ENCODE results near the gene GATM. TPM values are rescaled to one million over a fixed set of nuclear protein-coding genes. Genes with fewer than 3 reads are reported as not detected.

GATM gene
- total RNA-seq, 1 donor from 2014 or later: 7.3 TPM

DNA sequence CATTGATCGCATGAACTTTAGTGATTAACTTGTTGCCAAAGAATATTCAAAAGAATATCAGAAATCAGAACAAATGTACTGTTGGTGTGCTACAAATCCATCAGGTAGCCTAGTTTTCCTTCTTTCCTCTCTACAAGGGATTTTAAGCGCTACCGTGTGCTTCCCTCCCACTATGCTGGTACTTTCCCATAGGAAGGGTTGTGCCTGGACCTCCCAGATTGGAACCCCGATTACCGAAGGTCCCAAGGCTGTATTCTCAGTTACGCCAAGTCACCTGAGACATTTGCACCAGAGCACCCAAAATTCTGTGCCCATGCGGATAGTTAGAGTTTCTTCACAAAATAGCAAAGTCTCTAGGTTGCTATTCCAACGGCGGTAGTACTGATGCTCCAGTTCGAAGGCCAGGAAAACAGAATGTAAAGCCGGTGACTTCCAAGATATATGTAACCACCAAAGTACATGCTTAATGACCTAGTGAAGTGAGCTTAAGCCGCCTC lies 23.4 kb upstream of the GATM start:
- Mint-ChIP-seq H3K4me1 (peaks cover 25% of the 10 kb centered on the region), H3K27ac (peak overlapping the region; percentile 97), H3K36me3 (peaks cover 7% of the 10 kb centered on the region), H3K9me3 (no peaks in the 10 kb centered on the region), H3K27me3 (ENCODE audit: low read depth) (peaks cover 19% of the 10 kb centered on the region), H3K4me3 (peak overlapping the region; percentile 95)
- peak in 1 of 2 experiments; percentile 39 for DNase-seq (ENCODE audit: low spot score in 2 of 2, unreplicated experiment in 2 of 2)
- TF ChIP-seq CTCF (IDR thresholded peaks at IDR 0.05; ENCODE audit: unreplicated experiment): no peak

GRCh38 chr15:45399381-45400212 lies 21.3 kb upstream of the GATM start:
- Mint-ChIP-seq H3K4me1 (peaks cover 18% of the 10 kb centered on the region), H3K4me3 (no peak overlapping the region), H3K27ac (no peak overlapping the region), H3K36me3 (no peaks in the 10 kb centered on the region), H3K27me3 (ENCODE audit: low read depth) (peaks cover 39% of the 10 kb centered on the region), H3K9me3 (no peaks in the 10 kb centered on the region)
- peak; percentile 66 for TF ChIP-seq CTCF (IDR thresholded peaks at IDR 0.05; ENCODE audit: unreplicated experiment)
- DNase-seq (ENCODE audit: low spot score in 2 of 2, unreplicated experiment in 2 of 2): no peak

DNA sequence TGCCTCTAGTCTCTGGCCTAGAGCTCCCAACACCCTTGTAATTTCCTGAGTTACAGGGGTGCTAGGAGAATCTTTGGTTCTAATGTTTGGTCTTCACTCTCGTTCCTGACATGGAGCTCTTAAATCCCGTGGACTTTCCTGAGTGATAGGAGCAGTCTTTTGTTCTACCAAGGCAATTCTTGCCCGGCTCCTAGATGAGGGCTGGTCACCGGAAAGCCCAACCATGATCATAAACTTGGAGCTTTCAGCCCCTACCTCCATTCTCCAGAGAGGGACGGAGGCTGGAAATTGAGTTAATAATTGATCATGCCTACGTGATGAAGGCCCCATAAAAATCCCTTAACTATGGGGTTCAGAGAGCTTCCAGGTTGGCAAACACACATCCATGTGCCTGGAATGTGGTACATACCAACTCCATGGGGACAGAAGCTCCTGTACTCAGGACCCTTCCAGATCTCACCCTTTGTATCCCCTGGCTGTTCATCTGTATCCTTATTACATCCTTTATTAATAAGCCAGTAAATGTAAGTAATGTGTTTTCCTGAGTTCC lies 18.8 kb upstream of the GATM start:
- no peaks in the 10 kb centered on the region for H3K36me3 Mint-ChIP-seq
- H3K27me3 Mint-ChIP-seq (ENCODE audit: low read depth): peaks cover 57% of the 10 kb centered on the region
- peaks cover 8% of the 10 kb centered on the region for H3K4me1 Mint-ChIP-seq
- TF ChIP-seq CTCF (IDR thresholded peaks at IDR 0.05; ENCODE audit: unreplicated experiment): no peak
- H3K4me3 Mint-ChIP-seq: no peak overlapping the region
- no peaks in the 10 kb centered on the region for H3K9me3 Mint-ChIP-seq
- DNase-seq (ENCODE audit: low spot score in 2 of 2, unreplicated experiment in 2 of 2): no peak
- no peak overlapping the region for H3K27ac Mint-ChIP-seq

DNA sequence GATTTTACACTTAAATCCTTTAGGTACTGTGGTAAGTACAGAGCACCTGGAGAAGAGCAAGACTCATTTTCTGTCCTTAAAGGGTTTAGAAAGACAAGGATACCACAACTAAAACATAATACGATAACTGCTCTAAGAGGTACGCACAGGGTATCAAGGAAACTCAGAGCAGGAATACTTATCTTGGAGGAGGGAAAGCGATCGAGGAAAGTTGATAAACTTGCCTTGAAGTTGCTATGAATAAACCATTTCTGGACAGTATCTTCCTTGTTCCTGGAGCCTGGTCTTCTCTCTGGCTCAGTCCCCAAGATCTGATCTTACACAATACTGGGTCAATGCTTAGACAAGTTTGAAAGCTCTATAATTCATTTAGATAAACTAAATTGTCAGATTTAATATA lies 17.6 kb upstream of the GATM start:
- DNase-seq (ENCODE audit: low spot score in 2 of 2, unreplicated experiment in 2 of 2): no peak
- TF ChIP-seq CTCF (IDR thresholded peaks at IDR 0.05; ENCODE audit: unreplicated experiment): no peak
- Mint-ChIP-seq H3K27ac (no peak overlapping the region), H3K36me3 (no peaks in the 10 kb centered on the region), H3K4me3 (no peak overlapping the region), H3K27me3 (ENCODE audit: low read depth) (peaks cover 65% of the 10 kb centered on the region), H3K9me3 (no peaks in the 10 kb centered on the region), H3K4me1 (no peaks in the 10 kb centered on the region)

- Mint-ChIP-seq H3K27me3 (ENCODE audit: low read depth) (peaks cover 75% of the 10 kb centered on the region), H3K27ac (no peak overlapping the region), H3K4me3 (no peak overlapping the region), H3K4me1 (no peaks in the 10 kb centered on the region), H3K9me3 (no peaks in the 10 kb centered on the region), H3K36me3 (no peaks in the 10 kb centered on the region)
- DNase-seq (ENCODE audit: low spot score in 2 of 2, unreplicated experiment in 2 of 2): no peak
- TF ChIP-seq CTCF (IDR thresholded peaks at IDR 0.05; ENCODE audit: unreplicated experiment): no peak
These were observed 16.3 kb upstream of the GATM start for GRCh38 chr15:45394681-45395080.

Data from mesothelial cell of epicardium (in vitro differentiated cells).